HCT116 (cell line): ENCODE results near the gene FABP2.
"Not testable (repeated sequence)": the region's sequence is repeated elsewhere in the genome, so short reads cannot be mapped to it uniquely, and the experiment has no call there.

Source experiments
- CTCF ChIP-seq, 3 experiments: fragments of 200-600 bp in 1 of 3; sonication (generic) in 1 of 3; IDR thresholded peaks in 2 of 3; conservative IDR thresholded peaks in 1 of 3; 2 replicates each; pipeline ENCODE4 v1.5.1; 2012 to 2017; ENCODE audit warnings: low read depth in 2 of 3, low read length in 2 of 3, antibody characterized with exemption in 1 of 3, borderline replicate concordance in 1 of 3, control low read depth in 1 of 3, mild to moderate bottlenecking in 1 of 3, mixed read lengths in 1 of 3, mixed run types in 1 of 3, moderate library complexity in 1 of 3; ENCODE audit not compliant: insufficient read depth in 1 of 3
- EZH2 ChIP-seq: fragments of 200-600 bp; sonication (generic); IDR thresholded peaks from 2 replicates; pipeline ENCODE4 v1.6.1; 2017; ENCODE audit warnings: antibody characterized with exemption, mixed run types
- EZH2phosphoT487 ChIP-seq: fragments of 200-600 bp; IDR thresholded peaks from 2 replicates; pipeline ENCODE4 v1.6.1; 2018; ENCODE audit warnings: antibody characterized with exemption, borderline replicate concordance
- FOSL1 ChIP-seq: IDR thresholded peaks from 2 replicates; pipeline ENCODE4 v1.6.1; 2012; ENCODE audit warnings: low read depth
- JUND ChIP-seq: IDR thresholded peaks from 2 replicates; pipeline ENCODE4 v1.6.1; 2012
- POLR2A ChIP-seq: IDR thresholded peaks from 2 replicates; pipeline ENCODE4 v1.7.0; 2011; ENCODE audit warnings: borderline replicate concordance; ENCODE audit not compliant: insufficient read depth, insufficient read length; ENCODE audit errors: extremely low read depth
- POLR2AphosphoS5 ChIP-seq: IDR thresholded peaks from 2 replicates; pipeline ENCODE4 v1.6.1; 2011; ENCODE audit warnings: mild to moderate bottlenecking, low read depth, low read length, moderate library complexity
- RAD21 ChIP-seq: IDR thresholded peaks from 2 replicates; pipeline ENCODE4 v1.6.1; 2012; ENCODE audit warnings: low read depth, mild to moderate bottlenecking
- SIN3A ChIP-seq: IDR thresholded peaks from 2 replicates; pipeline ENCODE4 v1.6.1; 2012; ENCODE audit warnings: low read depth
- SP1 ChIP-seq: IDR thresholded peaks from 2 replicates; pipeline ENCODE4 v1.6.1; 2012; ENCODE audit warnings: low read depth
- ZNF274 ChIP-seq: fragments of 200-500 bp; sonication (Bioruptor generic); IDR thresholded peaks from 2 replicates; pipeline ENCODE4 v1.6.1; 2014; ENCODE audit warnings: mild to moderate bottlenecking, low read depth, low read length, inconsistent platforms
- TF ChIP-seq, protein P1 (sequence below): IDR thresholded peaks from 2 replicates; pipeline ENCODE4 v1.6.1; 2012

GRCh38 chr4:119356041-119356440, 34.1 kb upstream of the FABP2 start:
- TF ChIP-seq CTCF (IDR thresholded peaks at IDR 0.05 in 2 of 3, conservative IDR thresholded peaks at IDR 0.05 in 1 of 3; ENCODE audit: borderline replicate concordance in 1 of 3, insufficient read depth in 1 of 3, low read depth in 2 of 3, low read length in 2 of 3); POLR2AphosphoS5; EZH2; POLR2A; EZH2phosphoT487; SP1; JUND; ZNF274; FOSL1; SIN3A; RAD21: not testable (repeated sequence)
- TF ChIP-seq, protein P1, sequence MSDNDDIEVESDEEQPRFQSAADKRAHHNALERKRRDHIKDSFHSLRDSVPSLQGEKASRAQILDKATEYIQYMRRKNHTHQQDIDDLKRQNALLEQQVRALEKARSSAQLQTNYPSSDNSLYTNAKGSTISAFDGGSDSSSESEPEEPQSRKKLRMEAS, result not testable (repeated sequence)
